Chondrocyte (in vitro differentiated cells): Measurements from ENCODE around the gene FBXL17. TPM values are rescaled to one million over a fixed set of nuclear protein-coding genes. Genes with fewer than 3 reads are reported as not detected.

Experiments used
- DNase-seq: peaks from one replicate; pipeline ENCODE4 v3.0.0; 2021; ENCODE audit warnings: mixed read lengths, low spot score
- H3K27ac Mint-ChIP-seq: one replicate; pipeline ENCODE4 v1.8.0; 2021; ENCODE audit warnings: mild to moderate bottlenecking, moderate library complexity, mixed read lengths; ENCODE audit not compliant: unreplicated experiment
- H3K27me3 Mint-ChIP-seq: 2 replicates; pipeline ENCODE4 v1.8.0; 2021; ENCODE audit warnings: low read depth, mixed read lengths
- H3K36me3 Mint-ChIP-seq: 2 replicates; pipeline ENCODE4 v1.8.0; 2021; ENCODE audit warnings: low read depth, mixed read lengths
- H3K4me1 Mint-ChIP-seq: 2 replicates; pipeline ENCODE4 v1.8.0; 2021; ENCODE audit warnings: low read depth, mild to moderate bottlenecking, mixed read lengths
- H3K4me3 Mint-ChIP-seq: one replicate; pipeline ENCODE4 v1.8.0; 2021; ENCODE audit warnings: mild to moderate bottlenecking, moderate library complexity, mixed read lengths; ENCODE audit not compliant: unreplicated experiment
- H3K9me3 Mint-ChIP-seq: 2 replicates; pipeline ENCODE4 v1.8.0; 2021; ENCODE audit warnings: low read depth, mixed read lengths
- total RNA-seq: library from RNA; stranded (reverse); gene quantifications from 3 replicates; pipeline ENCODE4 v1.2.1, GENCODE V29; 2021
- TF ChIP-seq, protein P1 (sequence below): fragments of 200-600 bp; sonication (generic); IDR thresholded peaks from 2 replicates; pipeline ENCODE4 v1.5.0; 2021; ENCODE audit warnings: antibody characterized with exemption, mild to moderate bottlenecking, moderate library complexity

The FBXL17 gene
- total RNA-seq, 1 donor from 2014 or later, result 15.3 TPM

DNA sequence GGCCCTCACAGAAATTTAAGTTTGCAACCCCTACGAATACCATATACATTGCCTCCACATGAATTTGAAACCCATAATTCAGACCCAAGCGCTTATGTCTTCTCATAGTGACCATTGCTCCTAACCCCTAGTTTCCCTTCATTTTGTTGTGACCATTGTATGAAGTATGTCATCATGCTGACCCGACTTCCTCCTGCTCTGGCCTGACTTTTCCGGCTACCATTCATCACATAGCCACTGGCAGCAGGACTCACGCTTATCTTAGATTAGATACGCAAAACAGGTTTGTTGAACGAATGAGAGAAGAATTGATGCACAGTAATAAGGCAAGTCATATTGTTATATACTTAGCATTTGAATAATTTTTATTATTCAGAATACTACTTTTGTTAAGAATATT, 345.4 kb downstream of the FBXL17 start:
- Mint-ChIP-seq H3K4me1 (no peaks in the 10 kb centered on the region), H3K27ac (no peak overlapping the region), H3K9me3 (peaks cover 4% of the 10 kb centered on the region), H3K4me3 (no peak overlapping the region), H3K36me3 (peaks cover 2% of the 10 kb centered on the region), H3K27me3 (no peaks in the 10 kb centered on the region)
- TF ChIP-seq, protein P1, sequence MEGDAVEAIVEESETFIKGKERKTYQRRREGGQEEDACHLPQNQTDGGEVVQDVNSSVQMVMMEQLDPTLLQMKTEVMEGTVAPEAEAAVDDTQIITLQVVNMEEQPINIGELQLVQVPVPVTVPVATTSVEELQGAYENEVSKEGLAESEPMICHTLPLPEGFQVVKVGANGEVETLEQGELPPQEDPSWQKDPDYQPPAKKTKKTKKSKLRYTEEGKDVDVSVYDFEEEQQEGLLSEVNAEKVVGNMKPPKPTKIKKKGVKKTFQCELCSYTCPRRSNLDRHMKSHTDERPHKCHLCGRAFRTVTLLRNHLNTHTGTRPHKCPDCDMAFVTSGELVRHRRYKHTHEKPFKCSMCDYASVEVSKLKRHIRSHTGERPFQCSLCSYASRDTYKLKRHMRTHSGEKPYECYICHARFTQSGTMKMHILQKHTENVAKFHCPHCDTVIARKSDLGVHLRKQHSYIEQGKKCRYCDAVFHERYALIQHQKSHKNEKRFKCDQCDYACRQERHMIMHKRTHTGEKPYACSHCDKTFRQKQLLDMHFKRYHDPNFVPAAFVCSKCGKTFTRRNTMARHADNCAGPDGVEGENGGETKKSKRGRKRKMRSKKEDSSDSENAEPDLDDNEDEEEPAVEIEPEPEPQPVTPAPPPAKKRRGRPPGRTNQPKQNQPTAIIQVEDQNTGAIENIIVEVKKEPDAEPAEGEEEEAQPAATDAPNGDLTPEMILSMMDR, result no peak
- no peak for DNase-seq

DNA sequence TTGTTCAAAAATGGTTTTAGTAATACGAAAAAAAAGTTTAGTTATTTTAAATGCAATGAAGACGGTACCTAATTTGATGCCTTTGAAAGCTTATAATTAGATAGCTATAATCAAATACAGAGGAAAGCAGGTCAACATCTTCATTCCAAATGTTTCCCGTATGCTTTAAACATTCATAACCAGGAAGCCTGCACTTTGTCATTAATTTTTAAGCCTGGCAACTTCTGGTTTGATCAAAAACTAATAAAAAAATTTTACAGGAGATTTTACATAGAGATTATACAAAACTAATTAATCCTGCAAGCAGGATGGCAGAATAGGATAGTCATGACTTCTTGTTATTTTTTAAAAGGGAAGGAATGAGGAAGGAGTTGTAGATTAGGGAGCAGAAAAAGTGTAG, 353.0 kb downstream of the FBXL17 start:
- Mint-ChIP-seq H3K27me3 (no peaks in the 10 kb centered on the region), H3K27ac (no peak overlapping the region), H3K4me3 (no peak overlapping the region), H3K9me3 (peaks cover 4% of the 10 kb centered on the region), H3K4me1 (peaks cover 8% of the 10 kb centered on the region), H3K36me3 (peaks cover 2% of the 10 kb centered on the region)
- TF ChIP-seq, protein P1, result no peak
- DNase-seq, result no peak

DNA sequence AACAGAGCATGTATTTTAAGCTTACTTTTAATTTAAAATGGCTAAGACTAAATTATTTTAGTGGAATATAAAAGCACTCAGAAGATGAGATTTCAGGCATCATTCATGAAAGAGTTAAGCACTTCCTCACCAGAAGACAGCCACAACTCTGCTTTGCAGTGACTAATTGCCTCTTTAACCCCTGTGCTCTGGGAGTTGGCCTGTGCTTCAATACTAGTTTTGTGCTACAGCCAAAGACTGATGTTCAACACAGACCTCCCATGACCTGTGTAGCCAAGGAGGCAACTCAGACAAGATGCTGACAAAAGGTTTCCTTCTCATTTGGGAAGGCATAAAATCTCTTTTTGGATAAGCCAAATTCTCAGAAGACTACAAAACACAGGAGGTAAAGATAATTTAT, 353.5 kb downstream of the FBXL17 start:
- Mint-ChIP-seq H3K4me3 (no peak overlapping the region), H3K27me3 (no peaks in the 10 kb centered on the region), H3K36me3 (peaks cover 2% of the 10 kb centered on the region), H3K9me3 (peaks cover 4% of the 10 kb centered on the region), H3K27ac (no peak overlapping the region), H3K4me1 (peaks cover 8% of the 10 kb centered on the region)
- no peak for DNase-seq
- TF ChIP-seq, protein P1, result no peak

DNA sequence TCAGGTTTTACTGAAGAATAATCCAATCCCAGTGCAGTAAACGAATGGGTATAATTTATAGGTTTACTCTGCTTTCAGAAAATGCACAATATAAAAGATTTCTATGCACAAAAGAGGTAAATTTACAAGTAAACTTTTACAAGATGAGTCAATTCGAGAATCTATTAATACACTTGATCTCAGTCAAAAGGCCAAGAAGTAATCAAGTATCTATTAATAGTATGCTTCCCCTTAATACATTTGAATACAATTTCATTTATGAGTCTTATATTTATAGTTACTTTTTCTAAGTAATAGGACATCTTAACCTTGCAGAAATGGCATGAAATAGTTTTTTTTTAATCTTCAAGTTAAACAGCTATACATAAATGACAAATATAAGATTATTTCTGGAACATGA, 355.9 kb downstream of the FBXL17 start:
- H3K36me3 Mint-ChIP-seq, result no peaks in the 10 kb centered on the region
- no peak overlapping the region for H3K27ac Mint-ChIP-seq
- H3K9me3 Mint-ChIP-seq, result no peaks in the 10 kb centered on the region
- no peak for DNase-seq
- TF ChIP-seq, protein P1, result no peak
- H3K27me3 Mint-ChIP-seq, result no peaks in the 10 kb centered on the region
- peaks cover 8% of the 10 kb centered on the region for H3K4me1 Mint-ChIP-seq
- H3K4me3 Mint-ChIP-seq, result no peak overlapping the region

DNA sequence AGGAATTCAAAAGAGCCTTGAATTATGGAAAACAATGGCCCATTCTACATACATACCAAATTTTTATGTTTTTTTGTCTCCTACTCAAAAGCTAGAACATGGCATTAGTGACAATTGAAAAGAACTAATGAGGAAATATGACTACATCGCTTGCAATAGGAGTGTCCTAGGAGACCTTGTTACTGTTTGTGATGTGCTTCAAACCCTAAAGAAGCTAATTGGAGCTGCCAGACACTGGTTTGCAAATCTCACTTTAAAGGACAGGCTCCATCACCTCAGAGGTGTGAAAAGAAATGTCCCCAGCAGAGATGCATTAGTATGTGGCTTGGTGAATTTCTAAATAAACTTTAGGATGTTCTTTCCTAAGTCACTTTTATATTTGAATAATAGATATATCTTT, 356.9 kb downstream of the FBXL17 start:
- H3K4me3 Mint-ChIP-seq, result no peak overlapping the region
- no peaks in the 10 kb centered on the region for H3K9me3 Mint-ChIP-seq
- TF ChIP-seq, protein P1, result no peak
- no peaks in the 10 kb centered on the region for H3K27me3 Mint-ChIP-seq
- H3K27ac Mint-ChIP-seq, result no peak overlapping the region
- no peak for DNase-seq
- no peaks in the 10 kb centered on the region for H3K36me3 Mint-ChIP-seq
- H3K4me1 Mint-ChIP-seq, result peaks cover 8% of the 10 kb centered on the region
